Smooth muscle cell of the brain vasculature (primary cell): ENCODE data around the gene LRRC14B.
"Not testable (repeated sequence)": the region's sequence is repeated elsewhere in the genome, so short reads cannot be mapped to it uniquely, and the experiment has no call there.

Experiments
- DNase-seq: peaks from one replicate; pipeline ENCODE4 v3.0.0-alpha.2; 2012; ENCODE audit warnings: low read depth, low spot score

Gene LRRC14B

DNA sequence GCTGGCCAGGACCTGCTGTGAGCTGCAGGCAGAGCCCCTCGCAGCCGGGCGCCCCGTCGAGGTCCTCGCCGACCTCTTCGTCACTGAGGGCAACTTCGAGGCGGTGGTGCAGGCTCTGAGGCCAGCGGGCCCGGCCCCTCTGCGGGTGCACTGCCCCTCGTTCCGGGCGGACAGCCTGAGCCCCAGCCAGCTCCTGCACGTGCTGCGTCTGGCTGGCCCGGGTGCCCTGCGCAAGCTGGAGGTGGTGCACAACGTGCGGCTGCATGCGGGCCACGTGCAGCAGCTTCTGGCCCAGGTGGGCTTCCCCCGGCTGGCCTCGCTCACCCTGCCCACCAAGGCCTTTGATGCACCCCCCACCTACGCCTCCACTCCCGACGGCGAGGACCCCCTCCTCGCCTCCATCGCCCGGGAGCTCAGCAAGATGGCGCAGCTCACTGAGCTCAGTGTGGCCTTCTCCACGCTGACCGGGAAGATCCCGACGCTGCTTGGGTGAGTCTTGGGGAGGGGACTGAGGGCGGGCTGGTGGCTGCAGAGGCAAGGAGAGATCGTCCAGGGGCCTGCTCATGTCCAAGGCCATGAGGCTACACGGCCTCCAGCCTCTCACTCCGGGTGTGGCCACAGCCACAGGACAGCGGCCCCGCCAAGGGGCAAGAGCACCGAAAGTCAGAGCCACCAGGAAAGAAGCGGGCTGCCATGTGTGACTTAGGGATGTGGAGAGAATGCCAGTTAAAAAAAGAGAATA is 825 bp downstream of the LRRC14B start:
- DNase-seq = no peak

- DNase-seq = no peak
Measured at GRCh38 chr5:192691-192969, 1.3 kb downstream of the LRRC14B start.

DNA sequence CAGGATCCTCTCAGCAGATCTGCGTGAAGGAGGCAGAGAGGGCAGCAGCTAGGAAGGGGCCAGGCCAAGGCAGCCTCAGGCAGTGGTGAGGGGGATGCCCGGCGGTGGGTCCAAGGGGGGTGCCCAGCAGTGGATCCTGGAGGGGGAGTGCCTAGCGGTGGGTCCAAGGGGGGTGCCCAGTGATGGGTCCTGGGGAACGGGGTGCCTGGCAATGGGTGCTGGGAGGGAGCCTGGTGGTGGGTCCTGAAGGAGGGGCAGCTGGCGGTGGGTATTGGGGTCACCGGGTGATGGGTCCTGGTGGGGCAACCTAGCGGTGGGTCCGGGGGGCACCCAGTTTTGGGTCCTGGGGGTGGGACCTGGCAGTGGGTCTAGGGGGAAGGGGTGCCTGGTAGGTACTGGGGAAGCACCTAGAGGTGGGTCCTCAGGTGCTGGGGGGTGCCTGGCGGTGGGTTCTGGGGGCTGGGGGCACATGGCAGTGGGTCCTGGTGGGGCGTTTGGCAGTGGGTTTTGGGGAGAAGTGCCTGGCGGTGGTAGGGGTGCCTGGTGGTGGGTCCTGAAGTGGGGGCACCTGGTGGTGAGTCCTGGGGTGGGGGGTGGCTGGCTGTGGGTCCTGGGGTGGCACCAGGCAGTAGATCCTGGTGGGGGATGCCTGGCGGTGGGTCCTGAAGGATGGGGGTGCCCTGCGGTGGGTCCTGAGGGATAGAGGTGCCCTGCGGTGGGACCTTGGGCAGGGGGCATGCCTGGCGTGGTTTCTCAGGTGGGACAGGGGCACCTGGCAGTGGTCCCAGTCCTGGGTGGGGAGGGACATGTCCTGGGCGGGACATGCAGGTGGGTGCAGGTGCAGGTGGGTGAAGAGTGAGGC is 1.9 kb downstream of the LRRC14B start:
- no peak for DNase-seq

DNA sequence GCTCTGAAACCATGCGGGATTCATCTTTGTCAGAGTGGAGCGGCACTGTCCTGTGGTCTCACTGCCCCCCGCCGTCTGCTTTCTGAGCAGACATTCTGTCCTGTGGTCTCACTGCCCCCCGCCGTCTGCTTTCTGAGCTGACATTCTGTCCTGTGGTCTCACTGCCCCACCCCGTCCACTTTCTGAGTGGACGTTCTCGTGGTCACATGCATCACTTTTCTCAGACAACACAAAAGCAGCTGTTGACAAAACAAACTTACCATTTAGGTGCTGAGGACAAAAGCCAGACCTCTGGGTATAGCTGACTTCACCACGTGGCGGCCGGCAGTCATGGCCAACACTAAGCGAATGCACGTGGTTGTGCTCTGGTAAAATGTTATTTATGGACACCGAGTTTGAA is 2.8 kb downstream of the LRRC14B start:
- DNase-seq = no peak

GRCh38 chr5:194603-195209 is 3.4 kb downstream of the LRRC14B start:
- no peak for DNase-seq

DNA sequence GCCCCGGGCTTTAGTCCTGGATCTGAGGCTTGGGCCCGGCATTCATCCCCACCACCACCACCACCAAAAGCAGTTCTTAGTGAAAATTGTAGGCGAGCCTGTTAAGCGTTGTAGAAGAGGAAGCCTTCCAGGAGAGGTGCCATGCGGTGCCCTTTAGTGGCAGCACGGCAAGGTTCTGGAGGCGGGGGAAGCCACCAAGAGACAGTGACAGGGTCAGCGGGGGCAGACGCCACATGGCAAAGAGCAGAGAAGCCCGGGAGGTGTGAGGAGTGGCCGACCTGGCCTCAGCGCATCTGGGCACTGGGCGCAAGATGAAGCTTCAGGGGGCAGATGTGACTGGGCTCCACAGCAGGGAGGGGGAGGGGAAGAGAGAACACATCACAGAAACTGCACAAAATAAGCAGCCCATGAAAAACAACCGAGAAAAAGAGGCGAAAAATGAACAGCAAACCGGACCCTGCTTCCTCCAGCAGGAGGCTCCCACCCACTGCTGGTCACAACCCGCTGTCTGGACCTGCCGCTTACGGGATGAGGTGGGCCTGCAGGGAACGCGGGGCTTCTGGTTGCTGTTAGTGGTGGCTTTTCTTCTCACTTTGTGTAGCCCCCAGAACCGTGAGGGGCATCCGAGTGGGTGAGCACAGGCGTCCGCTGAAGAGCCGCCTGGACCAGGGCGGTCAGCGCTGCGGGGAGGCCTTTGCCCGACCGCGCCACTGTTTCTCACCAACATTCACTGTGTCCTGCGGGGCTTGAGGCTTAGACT is 4.3 kb downstream of the LRRC14B start:
- DNase-seq = no peak

- no peak for DNase-seq
Measured at GRCh38 chr5:196350-196749, 5.1 kb downstream of the LRRC14B start.

DNA sequence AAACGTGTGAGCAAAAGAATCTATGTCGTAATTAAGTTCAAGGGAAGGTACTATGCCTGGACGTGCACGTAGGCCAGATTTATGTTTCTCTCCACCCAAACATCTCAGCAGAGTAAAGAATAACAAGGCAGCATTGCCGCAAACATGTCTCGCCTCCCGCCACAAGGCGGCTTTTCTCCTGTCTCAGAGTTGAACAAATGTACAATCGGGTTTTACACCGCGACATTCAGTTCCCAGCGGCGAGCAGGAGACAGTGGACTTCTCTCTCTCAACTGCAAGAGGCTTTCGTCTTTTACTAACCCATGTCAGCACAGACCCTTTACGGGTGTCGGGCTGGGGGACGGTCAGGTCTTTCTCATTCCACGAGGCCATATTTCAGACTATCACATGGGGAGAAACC is 5.7 kb downstream of the LRRC14B start:
- not testable (repeated sequence) for DNase-seq

GRCh38 chr5:197892-198489 is 6.7 kb downstream of the LRRC14B start:
- DNase-seq = no peak

DNA sequence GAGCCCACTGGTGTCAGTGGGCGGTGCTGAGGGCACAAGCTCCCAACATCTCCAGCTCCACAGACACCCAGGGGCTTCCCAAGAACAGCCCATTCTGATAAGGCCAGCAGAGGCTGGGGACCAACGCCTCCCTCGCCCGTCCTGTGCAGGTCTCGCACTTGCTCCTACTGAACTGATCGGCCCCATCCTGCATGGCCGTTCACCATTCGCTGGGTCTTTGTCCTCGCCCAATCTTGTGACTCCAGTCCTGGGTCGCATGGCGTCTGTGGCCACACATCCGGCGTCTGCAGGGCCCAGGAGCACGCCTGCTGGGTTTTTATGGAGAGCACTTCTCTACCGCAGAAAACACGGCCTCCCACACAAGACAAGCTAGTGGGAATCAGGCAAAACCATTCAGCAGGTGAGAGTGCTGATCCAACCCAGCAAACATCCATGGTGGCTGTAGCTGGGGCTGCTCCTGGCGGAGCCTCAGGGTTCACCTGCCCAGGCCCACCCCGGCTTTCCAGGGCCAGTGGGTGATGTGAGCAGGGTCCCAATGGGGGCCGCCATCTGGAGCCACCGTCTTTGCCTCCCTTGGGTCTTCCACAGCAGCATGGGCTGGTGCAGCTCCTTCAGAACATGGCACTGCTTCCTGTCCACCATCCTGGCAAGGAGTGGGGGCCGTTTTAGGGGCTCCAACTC is 7.4 kb downstream of the LRRC14B start:
- no peak for DNase-seq

GRCh38 chr5:199197-199949 is 8.1 kb downstream of the LRRC14B start:
- DNase-seq = no peak

GRCh38 chr5:199950-200645 is 8.8 kb downstream of the LRRC14B start:
- DNase-seq = no peak

GRCh38 chr5:200985-201384 is 9.7 kb downstream of the LRRC14B start:
- DNase-seq = no peak

- no peak for DNase-seq
Measured at GRCh38 chr5:201672-202071, 10.4 kb downstream of the LRRC14B start.

DNA sequence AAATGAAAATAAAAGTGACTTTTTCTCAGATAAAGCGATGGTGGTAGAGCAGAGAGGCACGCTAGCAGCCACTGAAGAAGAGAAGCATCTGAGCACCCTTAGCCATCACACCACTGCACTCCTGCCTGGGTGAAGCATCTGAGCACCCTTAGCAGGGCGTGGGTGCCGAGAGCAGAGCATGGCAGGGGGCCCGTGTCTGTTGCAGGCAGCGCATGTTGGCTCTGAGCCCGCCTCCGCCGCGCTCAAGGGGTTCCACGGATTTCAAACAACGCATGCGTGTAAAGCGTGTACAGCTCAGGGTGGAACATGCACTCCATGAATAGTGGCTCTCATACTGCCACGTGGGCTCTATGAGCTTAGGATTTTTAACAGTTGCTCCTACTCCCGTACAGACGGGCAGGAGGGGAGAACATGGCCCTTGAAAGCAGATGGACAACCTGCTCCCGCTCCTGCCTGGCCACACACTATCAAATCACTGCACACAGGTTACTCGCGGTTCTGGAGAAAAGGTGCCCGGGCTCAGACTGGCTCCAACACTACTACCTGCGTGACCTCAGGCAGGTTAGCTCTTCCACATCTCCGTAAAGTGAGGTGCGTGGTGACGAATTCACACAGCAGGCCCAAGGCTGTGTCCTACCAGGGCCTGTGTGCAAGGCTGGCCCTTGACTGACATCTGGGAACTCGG is 12.1 kb downstream of the LRRC14B start:
- DNase-seq = no peak

GRCh38 chr5:204001-204400 is 12.7 kb downstream of the LRRC14B start:
- no peak for DNase-seq

DNA sequence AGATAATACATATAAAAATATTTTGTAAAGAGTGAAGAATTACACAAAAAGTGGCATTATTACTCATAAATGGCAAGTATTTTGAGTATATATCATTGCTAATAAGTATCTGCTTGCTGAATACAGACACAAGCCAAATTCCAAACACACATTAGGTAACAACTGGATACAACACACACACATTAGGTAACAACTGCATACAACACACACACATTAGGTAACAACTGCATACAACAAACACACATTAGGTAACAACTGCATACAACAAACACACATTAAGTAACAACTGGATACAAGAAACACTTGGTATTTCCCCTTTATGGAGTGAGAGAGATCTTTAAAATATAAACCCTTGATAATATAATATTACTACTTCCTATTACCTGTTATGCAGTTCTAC is 13.2 kb downstream of the LRRC14B start:
- DNase-seq = no peak

- DNase-seq = no peak
Measured at GRCh38 chr5:204966-205670, 13.8 kb downstream of the LRRC14B start.

DNA sequence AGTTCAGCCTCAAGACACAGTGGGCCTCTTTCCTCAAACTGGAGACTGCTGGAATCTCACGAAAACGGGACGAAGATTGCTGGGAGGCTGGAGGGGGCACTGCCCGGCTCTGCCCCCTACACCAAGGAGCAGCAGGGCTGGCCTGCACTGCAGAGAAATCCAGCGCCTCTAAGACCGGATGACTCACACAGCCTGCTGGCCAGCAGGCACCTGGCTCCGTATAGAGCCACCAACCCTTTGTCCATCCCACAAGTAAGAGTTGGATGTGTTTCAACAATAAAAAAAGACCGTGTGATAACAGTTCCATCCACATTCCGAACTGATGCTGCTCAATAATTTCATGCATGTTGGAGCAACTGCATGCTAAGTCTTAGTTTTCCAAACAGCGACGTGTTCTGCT is 15.1 kb downstream of the LRRC14B start:
- no peak for DNase-seq
